NT2/D1 (cell line): Measurements from ENCODE around the gene CFB.

ENCODE experiments used
- YY1 ChIP-seq: IDR thresholded peaks from 2 replicates; pipeline ENCODE4 v1.6.1; 2011; ENCODE audit not compliant: insufficient read length, insufficient read depth
- ZNF274 ChIP-seq: IDR thresholded peaks from 2 replicates; pipeline ENCODE4 v1.6.1; 2011; ENCODE audit warnings: mild to moderate bottlenecking, low read depth, low read length

DNA sequence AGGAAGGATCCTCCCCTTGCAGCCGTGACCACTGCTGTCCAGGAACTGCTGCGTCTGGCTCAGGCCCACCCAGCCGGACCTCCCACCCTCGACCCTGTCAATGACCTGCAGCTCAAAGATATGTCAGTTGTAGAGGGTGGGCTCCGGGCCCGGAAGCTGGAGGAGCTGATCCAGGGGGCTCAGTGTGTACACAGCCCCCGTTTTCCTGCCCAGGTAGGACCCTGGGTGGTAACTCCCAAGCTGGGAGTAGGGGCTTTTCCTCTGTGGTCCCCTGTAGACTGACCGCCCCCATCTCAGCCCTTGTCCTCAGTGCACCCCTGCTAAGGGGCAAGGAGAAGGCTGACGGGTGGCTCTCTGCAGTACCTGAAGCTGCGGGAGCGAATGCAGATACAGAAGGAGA, 22.4 kb downstream of the CFB start:
- TF ChIP-seq ZNF274 (no peak), YY1 (no peak)
